NCI-H226 (cell line): Measurements from ENCODE around the gene DQX1.

Source experiments
- DNase-seq: peaks from one replicate; pipeline ENCODE4 v3.0.0-alpha.2; 2015

The DQX1 gene

GRCh38 chr2:74531666-74532065, 5.6 kb upstream of the DQX1 start:
- no peak for DNase-seq

- DNase-seq, result no peak
Measured at GRCh38 chr2:74530239-74531187, 4.5 kb upstream of the DQX1 start.

GRCh38 chr2:74529357-74530238, 3.6 kb upstream of the DQX1 start, which contains the start of the genes AUP1 and HTRA2:
AUP1 (minus strand) TSS chr2:74529706; CDS start chr2:74529629, 77 bp downstream.
HTRA2 (plus strand) TSS chr2:74529933; CDS start chr2:74530007, 74 bp downstream.
- DNase-seq, result peak; percentile 100

- DNase-seq, result no peak
Measured at GRCh38 chr2:74528600-74529356, 2.7 kb upstream of the DQX1 start.

GRCh38 chr2:74527741-74528140, 1.7 kb upstream of the DQX1 start:
- no peak for DNase-seq

GRCh38 chr2:74526649-74527230, 709 bp upstream of the DQX1 start:
- no peak for DNase-seq

DNA sequence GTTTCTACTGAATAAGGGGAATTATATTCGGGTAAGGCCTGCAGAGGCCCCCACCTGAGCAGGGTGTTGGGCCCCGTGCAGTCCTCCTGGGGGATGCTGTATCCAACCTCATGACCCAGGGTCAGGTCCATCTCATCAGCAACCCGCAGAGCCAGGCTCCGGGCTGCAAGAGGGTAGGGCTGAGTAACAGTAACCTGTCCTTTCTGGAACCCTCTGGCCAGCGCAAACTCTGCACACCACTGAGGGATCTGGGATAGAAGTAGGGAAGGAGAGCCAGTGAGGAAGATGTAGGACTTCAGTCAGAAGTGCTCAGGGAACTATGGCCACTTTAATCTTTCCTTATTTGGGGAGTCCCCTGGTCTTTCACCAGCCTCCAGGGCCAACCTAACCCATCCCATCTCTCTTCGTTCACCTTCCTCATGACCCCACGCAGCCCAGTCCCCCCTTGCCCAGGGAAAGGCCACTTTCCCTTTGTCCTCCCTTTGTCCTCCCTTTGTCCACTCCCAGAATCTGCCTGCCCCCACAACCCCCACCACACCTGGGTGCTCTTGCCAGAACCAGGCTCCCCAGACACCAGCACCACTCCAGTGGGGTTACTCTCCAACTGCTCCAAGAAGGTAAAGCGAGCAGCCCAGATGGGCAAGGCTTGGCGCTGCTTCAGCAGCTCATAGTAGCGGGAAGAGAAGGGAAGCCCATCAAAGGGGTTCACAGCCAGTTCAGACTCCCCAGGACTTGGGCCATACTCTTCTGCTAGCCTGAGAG, 895 bp downstream of the DQX1 start:
- DNase-seq, result no peak

DNA sequence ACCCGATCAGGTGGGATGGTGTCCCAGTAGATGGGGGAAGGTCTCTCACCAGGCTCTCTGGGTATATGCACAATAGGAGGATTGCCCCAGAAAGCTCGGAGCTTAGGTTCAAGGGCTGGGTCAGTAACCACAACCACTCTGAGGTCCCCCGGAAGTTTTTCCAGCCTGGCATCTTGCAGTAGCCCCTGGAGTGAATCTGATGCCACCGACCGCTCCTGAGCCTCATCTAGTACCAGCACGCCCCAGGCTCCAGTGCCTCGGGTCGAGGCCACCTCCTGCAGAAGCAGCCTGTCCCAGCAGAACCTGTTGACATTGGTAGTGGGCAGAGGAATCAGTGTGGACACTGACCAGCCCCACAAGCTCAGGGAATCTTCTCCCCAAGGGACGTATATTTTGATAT, 2.0 kb downstream of the DQX1 start:
- no peak for DNase-seq

- DNase-seq, result no peak
Measured at GRCh38 chr2:74522516-74522915, 3.5 kb downstream of the DQX1 start.

- no peak for DNase-seq
Measured at GRCh38 chr2:74516650-74517049, 9.4 kb downstream of the DQX1 start.

- no peak for DNase-seq
Measured at GRCh38 chr2:74515981-74516633, 9.9 kb downstream of the DQX1 start.

GRCh38 chr2:74515271-74515980, 10.6 kb downstream of the DQX1 start:
- no peak for DNase-seq

DNA sequence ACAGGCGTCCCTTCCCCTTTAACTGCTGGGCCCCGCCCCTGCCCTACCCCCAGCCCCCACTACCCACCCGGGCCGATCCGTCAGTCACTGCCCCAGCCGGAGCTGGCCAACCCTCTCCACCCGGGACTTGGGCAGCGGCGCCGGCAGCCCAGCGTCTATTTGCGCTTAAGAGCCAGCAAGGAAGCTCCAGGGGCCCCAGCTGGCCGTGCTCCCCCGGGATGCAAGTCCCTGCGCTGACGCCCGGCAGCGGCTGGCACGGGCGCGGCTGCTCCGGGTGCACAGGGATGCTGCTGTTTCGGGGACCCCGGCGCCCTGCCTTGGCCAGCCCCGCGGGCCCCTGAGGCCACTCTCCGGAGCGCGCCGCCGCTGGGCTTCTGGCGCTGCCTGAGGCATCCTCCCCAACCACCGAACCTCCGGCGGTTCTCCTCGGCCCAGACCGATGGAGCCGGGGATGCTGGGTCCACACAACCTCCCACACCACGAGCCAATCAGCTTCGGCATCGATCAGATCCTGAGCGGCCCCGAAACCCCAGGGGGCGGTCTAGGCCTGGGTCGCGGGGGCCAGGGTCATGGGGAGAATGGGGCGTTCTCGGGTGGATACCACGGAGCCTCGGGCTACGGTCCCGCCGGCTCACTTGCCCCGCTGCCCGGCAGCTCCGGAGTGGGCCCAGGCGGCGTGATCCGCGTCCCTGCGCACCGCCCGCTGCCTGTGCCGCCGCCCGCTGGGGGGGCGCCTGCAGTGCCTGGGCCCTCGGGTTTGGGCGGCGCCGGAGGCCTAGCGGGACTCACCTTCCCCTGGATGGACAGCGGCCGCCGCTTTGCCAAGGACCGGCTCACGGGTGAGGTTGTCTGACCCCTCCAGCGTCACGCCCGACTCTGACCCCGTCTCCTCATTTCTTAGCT, 11.4 kb downstream of the DQX1 start, which contains the start of gene TLX2:
Gene TLX2 (plus strand): TSS at position 83 of the 903 bp plus-strand sequence. CDS start 357 bp downstream, at position 440.
- DNase-seq, result no peak

- DNase-seq, result no peak
Measured at GRCh38 chr2:74513605-74514367, 12.2 kb downstream of the DQX1 start.

DNA sequence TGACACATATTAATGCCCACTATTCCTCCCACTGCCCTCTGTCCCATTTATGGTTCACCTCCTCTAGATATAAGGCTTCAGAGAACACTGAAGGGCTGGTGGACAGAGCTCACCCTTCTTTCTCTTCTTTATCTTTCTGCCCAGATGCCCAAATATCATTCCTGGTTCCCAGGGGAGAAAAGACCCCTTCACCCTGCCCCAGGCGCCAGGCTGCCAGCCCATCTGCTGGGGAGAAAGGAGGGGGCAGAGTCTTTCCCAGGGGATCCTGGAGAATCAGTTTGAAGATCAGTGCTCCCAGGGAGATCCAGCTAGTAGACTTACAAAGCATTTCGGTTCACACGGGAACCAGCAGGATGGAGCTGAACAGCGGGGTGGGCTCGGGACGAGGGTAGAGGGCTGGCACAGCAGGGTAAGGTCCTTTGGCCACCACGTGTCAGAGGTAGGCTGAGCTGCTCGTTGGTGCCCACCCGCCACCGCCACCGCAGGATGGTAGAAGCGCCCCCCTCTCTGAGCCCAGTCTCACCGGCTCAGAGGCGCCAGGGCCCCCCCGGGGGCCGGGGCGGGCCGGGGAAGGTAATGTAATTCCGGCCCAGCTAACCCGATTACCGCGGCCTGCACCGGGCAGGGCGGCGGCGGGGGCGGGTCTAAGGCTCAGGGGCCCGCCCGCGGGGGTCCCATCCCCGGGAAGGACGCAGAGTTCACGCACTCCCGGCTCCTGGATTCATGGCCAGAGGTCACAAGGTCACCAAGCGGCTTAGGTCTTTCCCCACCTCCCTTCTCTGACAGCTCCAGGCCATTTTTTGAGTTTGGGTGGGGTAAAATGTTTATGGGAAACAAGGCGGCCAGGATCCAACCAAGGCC, 13.1 kb downstream of the DQX1 start:
- DNase-seq, result no peak

GRCh38 chr2:74511104-74511989, 14.7 kb downstream of the DQX1 start:
- no peak for DNase-seq
